ENCODE measurements around the gene DOC2B. TPM values are rescaled to one million over a fixed set of nuclear protein-coding genes. Genes with fewer than 3 reads are reported as not detected.

DOC2B gene
- total and polyA plus RNA-seq, 9 of the 15 experiments (the other 6 are each of a cell fraction or from before 2014, with no cell fraction given) = 0.02 TPM; not detected in 8

DNA sequence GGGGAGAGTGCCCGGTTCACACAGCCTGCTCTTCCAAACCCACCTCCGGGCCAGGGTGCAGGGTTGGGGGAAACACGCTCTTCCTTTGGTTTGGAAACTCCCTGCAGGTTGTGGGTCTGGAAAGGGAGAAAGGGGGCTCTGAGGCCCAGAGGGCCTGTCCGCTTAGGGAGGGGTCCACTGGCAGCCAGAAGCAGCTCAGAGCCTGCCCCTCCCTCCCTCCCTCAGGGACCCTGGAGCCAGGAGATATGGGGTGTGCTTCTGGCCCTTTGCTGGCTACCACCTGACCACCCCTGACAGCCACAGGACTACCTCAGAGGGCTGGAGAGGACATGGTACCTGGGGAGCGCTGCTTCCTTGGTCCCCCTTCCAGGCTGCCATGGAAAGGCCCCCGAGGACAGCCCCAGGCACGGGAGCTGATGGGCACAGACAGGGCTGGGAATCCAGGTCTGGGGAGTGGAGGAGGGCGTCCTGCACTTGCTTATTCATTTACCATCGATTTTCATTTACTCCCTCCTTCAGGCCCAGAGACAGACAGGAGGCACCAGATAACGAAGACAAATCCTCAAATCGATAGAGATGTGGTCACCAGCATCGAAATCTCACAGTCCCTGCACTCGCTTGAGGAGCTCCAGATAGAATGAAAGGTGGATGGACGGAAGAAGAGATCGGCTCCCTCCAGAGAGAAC, 48.4 kb upstream of the DOC2B start:
- BruUV-seq (replicated peaks) = no TSS peak
- ChIA-PET CTCF (ENCODE audit: low intra/inter-chr PET ratio) (no interaction called here), POLR2A (interaction anchor here (0.7 kb wide), 1 partner anchor 55 kb away, joined by 4 read pairs; no protein-coding TSS in a partner anchor)
- H3K4me3 ChIP-seq = no peak overlapping the region
- ATAC-seq = no peak
- H3K9me1 ChIP-seq (ENCODE audit: control insufficient read depth, insufficient read depth, low read length) = no peaks in the 10 kb centered on the region
- 2% methylated on average over 11 of the region's 15 CpGs for WGBS (ENCODE audit: insufficient coverage, low coverage, missing lambda C conversion rate)
- TF ChIP-seq, protein P1, sequence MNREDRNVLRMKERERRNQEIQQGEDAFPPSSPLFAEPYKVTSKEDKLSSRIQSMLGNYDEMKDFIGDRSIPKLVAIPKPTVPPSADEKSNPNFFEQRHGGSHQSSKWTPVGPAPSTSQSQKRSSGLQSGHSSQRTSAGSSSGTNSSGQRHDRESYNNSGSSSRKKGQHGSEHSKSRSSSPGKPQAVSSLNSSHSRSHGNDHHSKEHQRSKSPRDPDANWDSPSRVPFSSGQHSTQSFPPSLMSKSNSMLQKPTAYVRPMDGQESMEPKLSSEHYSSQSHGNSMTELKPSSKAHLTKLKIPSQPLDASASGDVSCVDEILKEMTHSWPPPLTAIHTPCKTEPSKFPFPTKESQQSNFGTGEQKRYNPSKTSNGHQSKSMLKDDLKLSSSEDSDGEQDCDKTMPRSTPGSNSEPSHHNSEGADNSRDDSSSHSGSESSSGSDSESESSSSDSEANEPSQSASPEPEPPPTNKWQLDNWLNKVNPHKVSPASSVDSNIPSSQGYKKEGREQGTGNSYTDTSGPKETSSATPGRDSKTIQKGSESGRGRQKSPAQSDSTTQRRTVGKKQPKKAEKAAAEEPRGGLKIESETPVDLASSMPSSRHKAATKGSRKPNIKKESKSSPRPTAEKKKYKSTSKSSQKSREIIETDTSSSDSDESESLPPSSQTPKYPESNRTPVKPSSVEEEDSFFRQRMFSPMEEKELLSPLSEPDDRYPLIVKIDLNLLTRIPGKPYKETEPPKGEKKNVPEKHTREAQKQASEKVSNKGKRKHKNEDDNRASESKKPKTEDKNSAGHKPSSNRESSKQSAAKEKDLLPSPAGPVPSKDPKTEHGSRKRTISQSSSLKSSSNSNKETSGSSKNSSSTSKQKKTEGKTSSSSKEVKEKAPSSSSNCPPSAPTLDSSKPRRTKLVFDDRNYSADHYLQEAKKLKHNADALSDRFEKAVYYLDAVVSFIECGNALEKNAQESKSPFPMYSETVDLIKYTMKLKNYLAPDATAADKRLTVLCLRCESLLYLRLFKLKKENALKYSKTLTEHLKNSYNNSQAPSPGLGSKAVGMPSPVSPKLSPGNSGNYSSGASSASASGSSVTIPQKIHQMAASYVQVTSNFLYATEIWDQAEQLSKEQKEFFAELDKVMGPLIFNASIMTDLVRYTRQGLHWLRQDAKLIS (CRISPR knock-in tag; IDR thresholded peaks at IDR 0.05) = no peak
- TF ChIP-seq, protein P2, sequence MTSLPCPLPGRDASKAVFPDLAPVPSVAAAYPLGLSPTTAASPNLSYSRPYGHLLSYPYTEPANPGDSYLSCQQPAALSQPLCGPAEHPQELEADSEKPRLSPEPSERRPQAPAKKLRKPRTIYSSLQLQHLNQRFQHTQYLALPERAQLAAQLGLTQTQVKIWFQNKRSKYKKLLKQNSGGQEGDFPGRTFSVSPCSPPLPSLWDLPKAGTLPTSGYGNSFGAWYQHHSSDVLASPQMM (CRISPR knock-in tag; IDR thresholded peaks at IDR 0.05) = no peak
- TF ChIP-seq RHOXF2B (CRISPR knock-in tag; conservative IDR thresholded peaks at IDR 0.05) = no peak
- no peak for TF ChIP-seq SMAD3 (CRISPR knock-in tag; conservative IDR thresholded peaks at IDR 0.05)
- TF ChIP-seq GATA2 (CRISPR knock-in tag; IDR thresholded peaks at IDR 0.05) = no peak
- no peak for TF ChIP-seq RNF2 (IDR thresholded peaks at IDR 0.05)
- no peak for TF ChIP-seq MBD2 (IDR thresholded peaks at IDR 0.05; ENCODE audit: borderline replicate concordance, low read depth)
- TF ChIP-seq NCOA6 (IDR thresholded peaks at IDR 0.05) = no peak
- no peak for TF ChIP-seq ELF1 (tag; IDR thresholded peaks at IDR 0.05)
- TF ChIP-seq HLTF (IDR thresholded peaks at IDR 0.05) = no peak
- no peaks in the 10 kb centered on the region for H3K79me2 ChIP-seq (ENCODE audit: control insufficient read depth, insufficient read depth, low read length)
- H3K9me3 ChIP-seq (replicated peaks; ENCODE audit: control insufficient read depth, insufficient read depth, low read depth, low read length) = no peaks in the 10 kb centered on the region
- H2AFZ ChIP-seq (ENCODE audit: low read depth, low read length) = no peak overlapping the region
- intact Hi-C loops (cut with micrococcal nuclease) = no loop called here
- no peaks in the 10 kb centered on the region; the same call in 1 of the 2 replicates for H4K20me1 ChIP-seq (replicated peaks; ENCODE audit: control insufficient read depth, insufficient read depth, low read length)
- no peak overlapping the region for H3K27ac ChIP-seq (ENCODE audit: extremely low read depth, low read depth, low read length)
- H3K36me3 ChIP-seq (ENCODE audit: control insufficient read depth, insufficient read depth, low read length) = no peaks in the 10 kb centered on the region
- H3K4me2 ChIP-seq (ENCODE audit: insufficient read depth, low read length) = no peak overlapping the region
- no peak overlapping the region for H3K9ac ChIP-seq (ENCODE audit: insufficient read depth in 1 of 2, low read depth in 2 of 2, low read length in 2 of 2)
- DNase-seq (ENCODE audit: extremely low read depth in 1 of 4, low spot score in 3 of 4) = no peak
- H3K27me3 ChIP-seq (ENCODE audit: control insufficient read depth in 2 of 2, insufficient read depth in 2 of 2, low read length in 2 of 2) = peaks cover 6 to 54% of the 10 kb centered on the region in 2 experiments; a peak in 4 of 5 replicates
- no peaks in the 10 kb centered on the region; a peak in 2 of 5 replicates for H3K4me1 ChIP-seq (replicated peaks in 1 of 2; ENCODE audit: control insufficient read depth in 2 of 2, insufficient read depth in 2 of 2, low read length in 2 of 2)
- in situ Hi-C loops (cut with MboI) = no loop called here
- FAIRE-seq = no peak
